ENCODE results near the gene HNRNPH1. TPM values are rescaled to one million over a fixed set of nuclear protein-coding genes. Genes with fewer than 3 reads are reported as not detected.

The HNRNPH1 gene
- total and polyA plus RNA-seq, 2 of the 8 experiments (the other 6 are each of a cell fraction or from before 2014, with no cell fraction given) = 170 to 735 TPM

DNA sequence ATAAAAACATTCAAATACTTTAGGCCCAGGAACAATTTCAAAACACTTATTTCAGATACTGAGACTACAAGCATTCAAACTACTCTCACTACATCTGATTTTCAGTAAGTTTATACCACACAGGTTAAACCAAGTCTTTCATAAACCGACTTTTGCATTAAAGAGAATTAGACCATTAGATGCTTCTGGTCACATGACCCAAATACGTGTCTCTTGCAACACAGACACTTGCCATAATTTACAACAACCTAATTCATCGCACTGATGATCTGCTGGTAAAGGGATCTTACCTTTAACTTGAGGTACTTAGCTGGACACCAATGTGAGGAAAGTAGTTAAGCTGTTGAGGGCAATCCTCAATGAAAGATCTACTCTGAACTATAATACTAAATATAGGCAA lies 3.2 kb downstream of the HNRNPH1 start (continued):
- TF ChIP-seq CHD7 (IDR thresholded peaks at IDR 0.05; ENCODE audit: insufficient replicate concordance, low read length) (no peak), POLR2AphosphoS5 (IDR thresholded peaks at IDR 0.05; ENCODE audit: low read depth, low read length) (peak; percentile 39; the same call in 1 of the 2 replicates), NANOG (IDR thresholded peaks at IDR 0.05; ENCODE audit: insufficient read depth, low read depth, low read length, poor library complexity, severe bottlenecking) (no peak), RXRA (IDR thresholded peaks at IDR 0.05; ENCODE audit: insufficient read depth, low read depth, low read length) (no peak), POLR2A (IDR thresholded peaks at IDR 0.05; ENCODE audit: control extremely low read depth in 1 of 2, low read depth in 2 of 2, low read length in 2 of 2) (peak in 1 of 2 experiments; percentile 65; a peak in 2 of 3 replicates), HDAC2 (IDR thresholded peaks at IDR 0.05; ENCODE audit: borderline replicate concordance in 1 of 2, low read depth in 2 of 2, low read length in 2 of 2) (no peak), TAF1 (IDR thresholded peaks at IDR 0.05; ENCODE audit: low read depth, low read length) (no peak), RFX5 (IDR thresholded peaks at IDR 0.05; ENCODE audit: borderline replicate concordance, low read depth, low read length) (no peak), GTF2F1 (IDR thresholded peaks at IDR 0.05; ENCODE audit: borderline replicate concordance, low read depth, low read length) (no peak), CTBP2 (IDR thresholded peaks at IDR 0.05; ENCODE audit: borderline replicate concordance, insufficient read depth, insufficient read length, low read length) (no peak), SUZ12 (IDR thresholded peaks at IDR 0.05; ENCODE audit: low read length) (no peak), BCL11A (IDR thresholded peaks at IDR 0.05; ENCODE audit: low read depth in 2 of 2, low read length in 2 of 2) (no peak)

Data from H1 (cell line).